ENCODE measurements around the gene SLC44A4.
"Not testable (repeated sequence)": the region's sequence is repeated elsewhere in the genome, so short reads cannot be mapped to it uniquely, and the experiment has no call there.

DNA sequence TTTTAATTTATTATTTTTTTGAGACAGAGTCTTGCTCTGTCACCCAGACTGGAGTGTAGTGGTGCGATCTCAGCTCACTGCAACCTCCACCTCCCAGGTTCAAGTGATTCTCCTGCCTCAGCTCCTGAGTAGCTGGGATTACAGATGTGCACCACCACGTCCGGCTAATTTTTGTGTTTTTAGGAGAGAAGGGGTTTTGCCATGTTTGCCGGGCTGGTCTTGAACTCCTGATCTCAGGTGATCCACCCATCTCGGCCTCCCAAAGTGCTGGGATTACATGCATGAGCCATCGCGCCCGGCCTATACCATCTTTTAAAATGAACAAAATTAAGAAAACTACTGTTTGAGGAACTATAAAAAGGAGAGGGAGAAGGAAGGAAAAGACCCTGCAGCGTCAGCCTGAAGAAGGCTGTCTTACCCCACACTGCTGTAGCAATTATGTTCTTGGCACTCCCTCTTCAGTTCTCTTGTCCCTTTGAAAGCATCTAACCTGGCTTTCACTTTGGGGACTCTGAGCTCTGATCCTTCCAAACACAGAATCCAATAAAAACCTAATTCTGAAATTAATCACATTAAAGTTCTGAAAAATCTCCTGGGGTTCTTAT lies 55.1 kb downstream of the SLC44A4 start:
- TF ChIP-seq, protein P1, sequence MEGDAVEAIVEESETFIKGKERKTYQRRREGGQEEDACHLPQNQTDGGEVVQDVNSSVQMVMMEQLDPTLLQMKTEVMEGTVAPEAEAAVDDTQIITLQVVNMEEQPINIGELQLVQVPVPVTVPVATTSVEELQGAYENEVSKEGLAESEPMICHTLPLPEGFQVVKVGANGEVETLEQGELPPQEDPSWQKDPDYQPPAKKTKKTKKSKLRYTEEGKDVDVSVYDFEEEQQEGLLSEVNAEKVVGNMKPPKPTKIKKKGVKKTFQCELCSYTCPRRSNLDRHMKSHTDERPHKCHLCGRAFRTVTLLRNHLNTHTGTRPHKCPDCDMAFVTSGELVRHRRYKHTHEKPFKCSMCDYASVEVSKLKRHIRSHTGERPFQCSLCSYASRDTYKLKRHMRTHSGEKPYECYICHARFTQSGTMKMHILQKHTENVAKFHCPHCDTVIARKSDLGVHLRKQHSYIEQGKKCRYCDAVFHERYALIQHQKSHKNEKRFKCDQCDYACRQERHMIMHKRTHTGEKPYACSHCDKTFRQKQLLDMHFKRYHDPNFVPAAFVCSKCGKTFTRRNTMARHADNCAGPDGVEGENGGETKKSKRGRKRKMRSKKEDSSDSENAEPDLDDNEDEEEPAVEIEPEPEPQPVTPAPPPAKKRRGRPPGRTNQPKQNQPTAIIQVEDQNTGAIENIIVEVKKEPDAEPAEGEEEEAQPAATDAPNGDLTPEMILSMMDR (IDR thresholded peaks at IDR 0.05 in 4 of 5, conservative IDR thresholded peaks at IDR 0.05 in 1 of 5): not testable (repeated sequence)
- TF ChIP-seq POLR2A (IDR thresholded peaks at IDR 0.05): not testable (repeated sequence)
